Measurements from ENCODE around the gene S100A13. TPM values are rescaled to one million over a fixed set of nuclear protein-coding genes. Genes with fewer than 3 reads are reported as not detected.
"Not testable (repeated sequence)": the region's sequence is repeated elsewhere in the genome, so short reads cannot be mapped to it uniquely, and the experiment has no call there.

S100A13 gene
- total and polyA plus RNA-seq, 4 donors = 30.5 to 141 (median 50.1) TPM

DNA sequence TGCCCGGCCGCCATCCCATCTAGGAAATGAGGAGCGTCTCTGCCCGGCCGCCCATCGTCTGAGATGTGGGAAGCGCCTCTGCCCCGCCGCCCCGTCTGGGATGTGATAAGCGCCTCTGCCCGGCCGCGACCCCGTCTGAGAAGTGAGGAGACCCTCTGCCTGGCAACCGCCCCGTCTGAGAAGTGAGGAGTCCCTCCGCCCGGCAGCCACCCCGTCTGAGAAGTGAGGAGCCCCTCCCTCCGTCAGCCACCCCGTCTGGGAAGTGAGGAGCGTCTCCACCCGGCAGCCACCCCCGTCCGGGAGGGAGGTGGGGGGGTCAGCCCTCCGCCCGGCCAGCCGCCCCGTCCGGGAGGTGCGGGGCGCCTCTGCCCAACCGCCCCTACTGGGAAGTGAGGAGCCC, 44.5 kb downstream of the S100A13 start:
- not testable (repeated sequence) for H3K9me3 ChIP-seq (ENCODE audit: control insufficient read depth, insufficient read depth, low read length); H3K4me3 ChIP-seq (ENCODE audit: low read depth, low read length); H3K36me3 ChIP-seq (ENCODE audit: control insufficient read depth, insufficient read depth, low read length); H3K27ac ChIP-seq (ENCODE audit: low read depth, low read length); DNase-seq (ENCODE audit: low read depth in 4 of 6, low spot score in 6 of 6); H3K27me3 ChIP-seq (ENCODE audit: control insufficient read depth, insufficient read depth, low read length)
- peaks cover 13% of the 10 kb centered on the region for H3K4me1 ChIP-seq (ENCODE audit: control insufficient read depth, insufficient read depth, low read length)
- WGBS (ENCODE audit: insufficient coverage) = 100% methylated on average over 6 of the region's 34 CpGs

DNA sequence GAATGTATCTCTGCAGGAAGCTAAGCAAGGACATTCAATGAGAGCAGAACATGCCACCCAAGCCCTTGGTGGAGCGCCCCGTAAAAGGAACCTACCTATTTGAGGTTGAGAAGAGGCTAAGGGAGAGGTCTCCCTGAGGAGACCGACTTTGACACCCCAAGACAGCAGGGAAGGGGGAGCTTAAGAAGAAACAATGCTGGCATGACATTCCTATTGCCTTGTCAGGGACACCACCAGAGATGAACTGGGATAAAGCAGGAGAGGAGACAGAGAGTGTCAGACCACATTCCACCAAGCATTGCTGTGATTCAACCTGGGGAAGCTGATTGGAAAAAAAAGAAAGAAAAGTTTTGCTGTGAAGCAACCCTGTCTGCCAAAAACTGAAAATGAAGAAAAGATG, 48.4 kb downstream of the S100A13 start:
- DNase-seq (ENCODE audit: low read depth in 4 of 6, low spot score in 6 of 6) = no peak
- Histone ChIP-seq H3K36me3 (ENCODE audit: control insufficient read depth, insufficient read depth, low read length) (no peaks in the 10 kb centered on the region), H3K4me1 (ENCODE audit: control insufficient read depth, insufficient read depth, low read length) (peaks cover 11% of the 10 kb centered on the region), H3K27me3 (ENCODE audit: control insufficient read depth, insufficient read depth, low read length) (no peaks in the 10 kb centered on the region), H3K27ac (ENCODE audit: low read depth, low read length) (no peak overlapping the region), H3K9me3 (ENCODE audit: control insufficient read depth, insufficient read depth, low read length) (no peaks in the 10 kb centered on the region), H3K4me3 (ENCODE audit: low read depth, low read length) (no peak overlapping the region)
- WGBS (ENCODE audit: insufficient coverage) = 79% methylated on average over 3 of the region's 3 CpGs

DNA sequence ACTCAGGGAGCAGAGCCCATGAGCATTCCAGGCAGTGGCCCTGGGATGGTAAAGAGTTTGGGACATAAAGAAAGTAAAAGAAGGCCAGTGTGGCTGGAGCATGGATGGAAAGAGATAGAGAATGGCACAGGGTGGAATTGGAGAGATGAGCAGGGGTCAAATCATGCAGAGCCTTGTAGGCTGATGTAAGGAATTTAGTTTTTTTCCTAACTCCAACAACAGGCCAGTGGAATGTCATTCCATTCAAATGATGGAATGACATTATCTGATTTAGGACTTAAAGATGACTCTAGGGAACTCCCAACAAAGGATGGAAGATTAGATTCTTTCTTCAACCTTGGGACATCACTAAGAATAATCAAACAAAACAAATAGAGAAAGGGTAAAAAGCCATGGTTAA, 48.8 kb downstream of the S100A13 start:
- DNase-seq (ENCODE audit: low read depth in 4 of 6, low spot score in 6 of 6) = no peak
- H3K27ac ChIP-seq (ENCODE audit: low read depth, low read length) = no peak overlapping the region
- peaks cover 11% of the 10 kb centered on the region for H3K4me1 ChIP-seq (ENCODE audit: control insufficient read depth, insufficient read depth, low read length)
- no peaks in the 10 kb centered on the region for H3K36me3 ChIP-seq (ENCODE audit: control insufficient read depth, insufficient read depth, low read length)
- H3K27me3 ChIP-seq (ENCODE audit: control insufficient read depth, insufficient read depth, low read length) = no peaks in the 10 kb centered on the region
- no peaks in the 10 kb centered on the region for H3K9me3 ChIP-seq (ENCODE audit: control insufficient read depth, insufficient read depth, low read length)
- no peak overlapping the region for H3K4me3 ChIP-seq (ENCODE audit: low read depth, low read length)

DNA sequence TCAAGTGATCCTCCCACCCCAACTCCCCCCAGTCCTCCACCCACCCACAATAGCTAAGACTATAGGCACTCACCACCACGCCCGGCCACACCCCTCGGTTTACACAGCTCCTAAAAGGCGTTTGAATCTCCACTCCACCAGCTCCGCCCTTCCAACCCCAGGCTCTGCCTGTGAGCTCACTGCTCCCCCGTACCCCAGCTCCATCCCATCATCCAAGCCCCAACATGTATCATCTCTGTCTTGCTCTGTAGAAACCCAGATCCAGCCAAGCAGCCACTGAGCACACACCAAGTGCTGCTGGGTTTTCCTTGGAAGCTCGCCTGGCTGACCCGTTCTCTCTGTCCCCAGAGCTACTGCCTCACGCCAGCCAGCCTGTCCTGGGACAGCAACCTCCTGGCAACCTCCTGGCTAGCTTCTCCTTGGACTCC, 49.7 kb downstream of the S100A13 start:
- Histone ChIP-seq H3K9me3 (ENCODE audit: control insufficient read depth, insufficient read depth, low read length) (no peaks in the 10 kb centered on the region), H3K27ac (ENCODE audit: low read depth, low read length) (peak overlapping the region; percentile 57), H3K27me3 (ENCODE audit: control insufficient read depth, insufficient read depth, low read length) (no peaks in the 10 kb centered on the region), H3K36me3 (ENCODE audit: control insufficient read depth, insufficient read depth, low read length) (no peaks in the 10 kb centered on the region), H3K4me1 (ENCODE audit: control insufficient read depth, insufficient read depth, low read length) (peaks cover 11% of the 10 kb centered on the region), H3K4me3 (ENCODE audit: low read depth, low read length) (no peak overlapping the region)
- peak in 1 of 6 donors; percentile 61 for DNase-seq (ENCODE audit: low read depth in 4 of 6, low spot score in 6 of 6)
- 61% methylated on average over 9 of the region's 9 CpGs for WGBS (ENCODE audit: insufficient coverage)

DNA sequence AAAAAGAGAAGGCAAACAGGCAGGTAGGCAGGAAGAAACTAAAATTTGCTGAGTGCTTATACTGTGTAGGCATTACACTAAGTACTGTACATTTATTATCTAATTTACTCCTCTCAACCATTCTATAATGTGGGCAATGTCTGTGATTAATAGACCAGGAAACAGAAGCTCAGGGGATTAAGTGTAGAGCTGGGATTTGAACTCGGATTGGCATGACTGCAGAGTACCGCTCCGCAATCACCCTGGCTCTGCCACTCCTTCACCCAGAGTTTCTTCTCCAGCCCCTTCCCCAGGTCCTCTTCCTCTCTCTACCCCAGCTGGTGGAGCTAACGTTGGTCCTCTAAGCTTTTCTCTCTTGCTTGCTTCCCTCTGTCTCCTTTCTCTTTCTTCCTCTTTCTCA, 50.2 kb downstream of the S100A13 start:
- Histone ChIP-seq H3K27me3 (ENCODE audit: control insufficient read depth, insufficient read depth, low read length) (no peaks in the 10 kb centered on the region), H3K27ac (ENCODE audit: low read depth, low read length) (no peak overlapping the region), H3K4me3 (ENCODE audit: low read depth, low read length) (no peak overlapping the region), H3K36me3 (ENCODE audit: control insufficient read depth, insufficient read depth, low read length) (no peaks in the 10 kb centered on the region), H3K4me1 (ENCODE audit: control insufficient read depth, insufficient read depth, low read length) (peaks cover 13% of the 10 kb centered on the region), H3K9me3 (ENCODE audit: control insufficient read depth, insufficient read depth, low read length) (no peaks in the 10 kb centered on the region)
- 40% methylated on average over 1 of the region's 4 CpGs for WGBS (ENCODE audit: insufficient coverage)
- no peak for DNase-seq (ENCODE audit: low read depth in 4 of 6, low spot score in 6 of 6)

DNA sequence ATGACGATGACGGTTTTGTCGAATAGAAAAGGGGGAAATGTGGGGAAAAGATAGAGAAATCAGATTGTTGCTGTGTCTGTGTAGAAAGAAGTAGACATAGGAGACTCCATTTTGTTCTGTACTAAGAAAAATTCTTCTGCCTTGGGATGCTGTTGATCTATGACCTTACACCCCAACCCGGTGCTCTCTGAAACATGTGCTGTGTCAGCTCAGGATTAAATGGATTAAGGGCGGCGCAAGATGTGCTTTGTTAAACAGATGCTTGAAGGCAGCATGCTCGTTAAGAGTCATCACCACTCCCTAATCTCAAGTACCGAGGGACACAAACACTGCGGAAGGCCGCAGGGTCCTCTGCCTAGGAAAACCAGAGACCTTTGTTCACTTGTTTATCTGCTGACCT, 51.8 kb downstream of the S100A13 start:
- H3K4me1 ChIP-seq (ENCODE audit: control insufficient read depth, insufficient read depth, low read length) = peaks cover 17% of the 10 kb centered on the region
- H3K27me3 ChIP-seq (ENCODE audit: control insufficient read depth, insufficient read depth, low read length); H3K27ac ChIP-seq (ENCODE audit: low read depth, low read length); H3K9me3 ChIP-seq (ENCODE audit: control insufficient read depth, insufficient read depth, low read length); H3K36me3 ChIP-seq (ENCODE audit: control insufficient read depth, insufficient read depth, low read length); H3K4me3 ChIP-seq (ENCODE audit: low read depth, low read length); DNase-seq (ENCODE audit: low read depth in 4 of 6, low spot score in 6 of 6): not testable (repeated sequence)
- WGBS (ENCODE audit: insufficient coverage) = no CpG with 5 or more reads among the region's 10 CpGs

DNA sequence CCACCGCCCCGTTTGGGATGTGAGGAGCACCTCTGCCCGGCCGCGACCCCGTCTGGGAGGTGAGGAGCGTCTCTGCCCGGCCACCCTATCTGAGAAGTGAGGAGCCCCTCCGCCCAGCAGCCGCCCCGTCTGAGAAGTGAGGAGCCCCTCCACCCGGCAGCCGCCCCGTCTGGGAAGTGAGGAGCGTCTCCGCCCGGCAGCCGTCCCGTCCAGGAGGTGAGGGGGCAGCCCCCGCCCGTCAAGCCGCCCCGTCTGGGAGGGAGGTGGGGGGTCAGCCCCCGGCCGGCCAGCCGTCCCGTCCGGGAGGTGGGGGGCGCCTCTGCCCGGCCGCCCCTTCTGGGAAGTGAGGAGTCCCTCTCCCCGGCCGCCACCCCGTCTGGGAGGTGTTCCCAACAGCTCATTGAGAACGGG, 52.2 kb downstream of the S100A13 start:
- H3K9me3 ChIP-seq (ENCODE audit: control insufficient read depth, insufficient read depth, low read length); DNase-seq (ENCODE audit: low read depth in 4 of 6, low spot score in 6 of 6); H3K27me3 ChIP-seq (ENCODE audit: control insufficient read depth, insufficient read depth, low read length); H3K4me3 ChIP-seq (ENCODE audit: low read depth, low read length); H3K36me3 ChIP-seq (ENCODE audit: control insufficient read depth, insufficient read depth, low read length); H3K27ac ChIP-seq (ENCODE audit: low read depth, low read length): not testable (repeated sequence)
- WGBS (ENCODE audit: insufficient coverage) = 93% methylated on average over 20 of the region's 35 CpGs
- H3K4me1 ChIP-seq (ENCODE audit: control insufficient read depth, insufficient read depth, low read length) = peaks cover 17% of the 10 kb centered on the region

DNA sequence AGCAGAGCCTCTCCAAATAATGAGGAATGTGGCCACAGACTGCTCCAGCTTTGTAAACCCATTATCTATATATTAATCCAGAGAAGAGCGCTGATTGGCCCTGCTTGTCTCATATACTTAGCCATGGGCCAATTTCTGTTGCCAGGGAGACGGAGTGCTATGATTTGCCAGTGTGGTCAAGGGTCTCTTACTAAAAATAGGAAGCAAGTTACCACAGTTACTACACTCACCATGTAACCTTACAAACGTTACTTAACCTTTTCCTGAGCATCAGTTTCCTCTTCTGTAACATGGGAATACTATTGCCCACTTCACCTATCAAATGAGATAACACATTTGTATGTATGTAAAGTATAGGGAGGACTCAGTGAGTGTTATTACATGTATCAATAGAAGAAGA, 54.0 kb downstream of the S100A13 start:
- H3K36me3 ChIP-seq (ENCODE audit: control insufficient read depth, insufficient read depth, low read length) = no peaks in the 10 kb centered on the region
- no peak overlapping the region for H3K27ac ChIP-seq (ENCODE audit: low read depth, low read length)
- H3K4me3 ChIP-seq (ENCODE audit: low read depth, low read length) = no peak overlapping the region
- H3K27me3 ChIP-seq (ENCODE audit: control insufficient read depth, insufficient read depth, low read length) = no peaks in the 10 kb centered on the region
- WGBS (ENCODE audit: insufficient coverage) = no CpG with 5 or more reads among the region's 3 CpGs
- H3K4me1 ChIP-seq (ENCODE audit: control insufficient read depth, insufficient read depth, low read length) = peaks cover 23% of the 10 kb centered on the region
- DNase-seq (ENCODE audit: low read depth in 4 of 6, low spot score in 6 of 6) = peak in 1 of 6 donors; percentile 24
- no peaks in the 10 kb centered on the region for H3K9me3 ChIP-seq (ENCODE audit: control insufficient read depth, insufficient read depth, low read length)

DNA sequence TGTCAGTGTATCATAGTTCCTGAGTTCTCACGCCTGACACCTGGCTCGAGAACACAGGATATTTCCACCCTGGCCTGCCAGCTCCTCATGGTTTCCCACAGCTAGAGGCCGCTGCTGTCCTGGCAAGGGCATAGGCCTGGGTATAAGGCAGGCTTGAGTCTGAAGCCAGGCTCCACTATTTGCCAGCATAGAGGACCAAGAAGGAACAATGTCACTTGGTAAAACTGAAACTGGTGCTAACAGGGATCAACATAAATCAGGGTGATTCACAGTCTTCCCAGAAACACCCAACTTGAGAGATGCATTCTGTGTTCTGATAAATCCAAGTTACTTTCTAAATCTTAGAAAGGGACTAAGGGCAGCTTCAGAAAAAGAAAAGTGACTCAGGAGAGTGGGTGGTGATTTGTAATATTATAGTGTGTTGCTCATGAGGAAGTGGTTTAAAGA, 54.7 kb downstream of the S100A13 start:
- Histone ChIP-seq H3K4me3 (ENCODE audit: low read depth, low read length) (no peak overlapping the region), H3K9me3 (ENCODE audit: control insufficient read depth, insufficient read depth, low read length) (no peaks in the 10 kb centered on the region), H3K27me3 (ENCODE audit: control insufficient read depth, insufficient read depth, low read length) (no peaks in the 10 kb centered on the region), H3K27ac (ENCODE audit: low read depth, low read length) (peak overlapping the region; percentile 25), H3K36me3 (ENCODE audit: control insufficient read depth, insufficient read depth, low read length) (no peaks in the 10 kb centered on the region), H3K4me1 (ENCODE audit: control insufficient read depth, insufficient read depth, low read length) (peaks cover 24% of the 10 kb centered on the region)
- no CpG with 5 or more reads among the region's 3 CpGs for WGBS (ENCODE audit: insufficient coverage)
- peak in 4 of 6 donors; percentile 47 to 84 (median 62) for DNase-seq (ENCODE audit: low read depth in 4 of 6, low spot score in 6 of 6)

DNA sequence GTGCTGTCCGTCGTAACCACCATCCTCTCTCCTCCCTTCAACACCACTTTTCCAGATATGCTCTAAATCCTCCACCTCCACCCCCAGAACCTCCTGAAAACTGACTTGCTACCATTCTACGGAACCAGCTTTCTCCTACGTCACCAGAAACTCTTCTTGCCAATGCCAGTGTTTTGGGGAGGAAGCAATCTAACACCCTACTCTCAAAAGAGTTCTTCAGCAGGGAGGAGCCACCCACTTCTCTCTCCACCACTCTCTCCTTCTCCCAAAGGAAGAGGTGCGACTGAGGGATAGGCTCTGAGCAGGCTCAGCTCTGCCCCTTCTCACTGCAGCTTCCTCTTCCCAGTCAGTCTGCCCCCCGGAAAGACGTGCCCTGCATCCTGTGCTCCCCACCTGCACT, 55.6 kb downstream of the S100A13 start:
- H3K27me3 ChIP-seq (ENCODE audit: control insufficient read depth, insufficient read depth, low read length) = no peaks in the 10 kb centered on the region
- DNase-seq (ENCODE audit: low read depth in 4 of 6, low spot score in 6 of 6) = no peak
- no peak overlapping the region for H3K4me3 ChIP-seq (ENCODE audit: low read depth, low read length)
- H3K36me3 ChIP-seq (ENCODE audit: control insufficient read depth, insufficient read depth, low read length) = no peaks in the 10 kb centered on the region
- 87% methylated on average over 4 of the region's 7 CpGs for WGBS (ENCODE audit: insufficient coverage)
- H3K9me3 ChIP-seq (ENCODE audit: control insufficient read depth, insufficient read depth, low read length) = no peaks in the 10 kb centered on the region
- no peak overlapping the region for H3K27ac ChIP-seq (ENCODE audit: low read depth, low read length)
- peaks cover 26% of the 10 kb centered on the region for H3K4me1 ChIP-seq (ENCODE audit: control insufficient read depth, insufficient read depth, low read length)
